ENCODE data around the gene SACS. TPM values are rescaled to one million over a fixed set of nuclear protein-coding genes. Genes with fewer than 3 reads are reported as not detected.

The SACS gene
- total RNA-seq, 1 experiment from 2014 or later, result 11.6 TPM

DNA sequence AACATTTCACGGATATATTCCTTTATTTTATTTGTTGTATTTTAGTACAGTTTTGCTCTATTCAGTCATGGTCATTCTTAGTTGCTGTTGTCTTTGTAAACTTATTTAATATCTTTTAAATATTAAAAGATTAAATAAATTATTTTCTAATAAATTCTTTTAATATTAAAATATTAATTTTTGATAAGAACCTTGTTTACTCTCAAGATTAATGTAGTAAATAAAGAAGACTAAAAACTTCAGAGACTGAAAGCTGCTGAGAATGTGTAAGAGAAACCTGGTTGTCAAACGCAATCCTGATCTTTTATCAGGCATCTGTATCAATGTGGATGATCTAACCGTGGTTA, 34.4 kb upstream of the SACS start:
- H3K4me3 Mint-ChIP-seq (ENCODE audit: low read depth, unreplicated experiment), result no peak overlapping the region
- BruUV-seq (replicated peaks), result no TSS peak

DNA sequence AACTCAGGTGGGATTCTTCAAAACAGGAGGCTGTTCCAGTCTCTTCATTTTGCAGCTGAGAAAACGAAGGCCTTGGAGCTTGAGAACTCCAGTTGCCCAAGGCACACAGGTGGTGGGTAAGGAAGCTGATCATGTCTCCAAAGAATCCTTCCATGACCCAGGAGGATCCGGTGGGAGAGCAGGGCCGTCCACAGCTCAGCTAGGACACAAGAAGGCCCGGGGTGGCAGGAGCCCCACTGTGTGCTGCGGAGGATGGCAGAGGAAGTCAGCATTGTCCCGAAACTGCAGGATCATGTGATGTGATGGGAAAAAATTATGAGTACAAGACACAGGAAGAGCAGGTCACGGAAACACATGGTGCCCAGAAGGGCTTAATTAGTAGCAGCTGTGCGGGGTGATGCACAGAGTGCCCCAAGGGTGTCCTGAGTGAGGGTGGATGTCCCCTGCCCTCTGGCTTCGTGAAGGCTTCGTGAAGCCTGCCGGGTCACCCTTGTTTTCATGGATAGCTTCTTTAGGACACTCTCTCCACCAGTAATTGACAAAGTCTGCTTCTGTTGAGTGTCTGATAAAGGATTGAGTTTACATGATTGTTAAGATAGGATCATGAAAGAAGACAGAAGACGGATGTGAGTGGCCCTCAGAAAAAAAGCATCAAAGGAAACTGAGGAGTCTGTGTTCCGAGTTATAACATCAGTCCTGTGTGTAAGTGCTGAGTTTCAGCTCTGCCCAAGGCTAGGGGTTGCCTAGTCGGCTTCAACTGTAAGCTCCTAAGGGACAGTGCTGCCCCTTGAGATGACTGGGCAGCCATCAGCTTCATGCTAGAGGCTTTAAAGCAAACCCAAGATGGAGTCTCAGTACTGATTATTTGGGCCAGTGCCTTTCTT, 33.8 kb upstream of the SACS start:
- no peak for DNase-seq
- CTCF ChIA-PET, result interaction anchor here (1.3 to 1.6 kb wide), 2 partner anchors 100 to 252 kb away, joined by 3 to 6 read pairs; no protein-coding TSS in a partner anchor
- intact Hi-C loops (cut with micrococcal nuclease; ENCODE audit: unreplicated experiment), result loop anchor here (1.0 to 10.0 kb wide), 4 partner anchors 102 to 420 kb away; partner anchors contain the start of gene MIPEP
- TF ChIP-seq, protein P1, sequence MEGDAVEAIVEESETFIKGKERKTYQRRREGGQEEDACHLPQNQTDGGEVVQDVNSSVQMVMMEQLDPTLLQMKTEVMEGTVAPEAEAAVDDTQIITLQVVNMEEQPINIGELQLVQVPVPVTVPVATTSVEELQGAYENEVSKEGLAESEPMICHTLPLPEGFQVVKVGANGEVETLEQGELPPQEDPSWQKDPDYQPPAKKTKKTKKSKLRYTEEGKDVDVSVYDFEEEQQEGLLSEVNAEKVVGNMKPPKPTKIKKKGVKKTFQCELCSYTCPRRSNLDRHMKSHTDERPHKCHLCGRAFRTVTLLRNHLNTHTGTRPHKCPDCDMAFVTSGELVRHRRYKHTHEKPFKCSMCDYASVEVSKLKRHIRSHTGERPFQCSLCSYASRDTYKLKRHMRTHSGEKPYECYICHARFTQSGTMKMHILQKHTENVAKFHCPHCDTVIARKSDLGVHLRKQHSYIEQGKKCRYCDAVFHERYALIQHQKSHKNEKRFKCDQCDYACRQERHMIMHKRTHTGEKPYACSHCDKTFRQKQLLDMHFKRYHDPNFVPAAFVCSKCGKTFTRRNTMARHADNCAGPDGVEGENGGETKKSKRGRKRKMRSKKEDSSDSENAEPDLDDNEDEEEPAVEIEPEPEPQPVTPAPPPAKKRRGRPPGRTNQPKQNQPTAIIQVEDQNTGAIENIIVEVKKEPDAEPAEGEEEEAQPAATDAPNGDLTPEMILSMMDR (IDR thresholded peaks at IDR 0.05; ENCODE audit: unreplicated experiment), result no peak
- Mint-ChIP-seq H3K4me3 (ENCODE audit: low read depth, unreplicated experiment) (peak overlapping the region; percentile 65), H3K36me3 (ENCODE audit: insufficient read depth, unreplicated experiment) (peaks cover 12% of the 10 kb centered on the region), H3K4me1 (ENCODE audit: low read depth, unreplicated experiment) (peaks cover 30% of the 10 kb centered on the region), H3K9me3 (ENCODE audit: low read depth, unreplicated experiment) (no peaks in the 10 kb centered on the region), H3K27me3 (ENCODE audit: unreplicated experiment) (no peaks in the 10 kb centered on the region), H3K27ac (ENCODE audit: unreplicated experiment) (peak overlapping the region; percentile 6)
- BruUV-seq (replicated peaks), result no TSS peak

More for the DNA sequence above, 34.4 kb upstream of the SACS start:
- TF ChIP-seq, protein P1 (IDR thresholded peaks at IDR 0.05; ENCODE audit: unreplicated experiment), result no peak
- Mint-ChIP-seq H3K9me3 (ENCODE audit: low read depth, unreplicated experiment) (no peaks in the 10 kb centered on the region), H3K27ac (ENCODE audit: unreplicated experiment) (no peak overlapping the region), H3K36me3 (ENCODE audit: insufficient read depth, unreplicated experiment) (peaks cover 12% of the 10 kb centered on the region), H3K27me3 (ENCODE audit: unreplicated experiment) (no peaks in the 10 kb centered on the region), H3K4me1 (ENCODE audit: low read depth, unreplicated experiment) (peaks cover 30% of the 10 kb centered on the region)
- CTCF ChIA-PET, result interaction anchor here (1.3 kb wide), 1 partner anchor 100 kb away, joined by 6 read pairs; no protein-coding TSS in a partner anchor
- no peak for DNase-seq
- intact Hi-C loops (cut with micrococcal nuclease; ENCODE audit: unreplicated experiment), result loop anchor here (1.0 to 10.0 kb wide), 4 partner anchors 101 to 419 kb away; partner anchors contain the start of gene MIPEP

DNA sequence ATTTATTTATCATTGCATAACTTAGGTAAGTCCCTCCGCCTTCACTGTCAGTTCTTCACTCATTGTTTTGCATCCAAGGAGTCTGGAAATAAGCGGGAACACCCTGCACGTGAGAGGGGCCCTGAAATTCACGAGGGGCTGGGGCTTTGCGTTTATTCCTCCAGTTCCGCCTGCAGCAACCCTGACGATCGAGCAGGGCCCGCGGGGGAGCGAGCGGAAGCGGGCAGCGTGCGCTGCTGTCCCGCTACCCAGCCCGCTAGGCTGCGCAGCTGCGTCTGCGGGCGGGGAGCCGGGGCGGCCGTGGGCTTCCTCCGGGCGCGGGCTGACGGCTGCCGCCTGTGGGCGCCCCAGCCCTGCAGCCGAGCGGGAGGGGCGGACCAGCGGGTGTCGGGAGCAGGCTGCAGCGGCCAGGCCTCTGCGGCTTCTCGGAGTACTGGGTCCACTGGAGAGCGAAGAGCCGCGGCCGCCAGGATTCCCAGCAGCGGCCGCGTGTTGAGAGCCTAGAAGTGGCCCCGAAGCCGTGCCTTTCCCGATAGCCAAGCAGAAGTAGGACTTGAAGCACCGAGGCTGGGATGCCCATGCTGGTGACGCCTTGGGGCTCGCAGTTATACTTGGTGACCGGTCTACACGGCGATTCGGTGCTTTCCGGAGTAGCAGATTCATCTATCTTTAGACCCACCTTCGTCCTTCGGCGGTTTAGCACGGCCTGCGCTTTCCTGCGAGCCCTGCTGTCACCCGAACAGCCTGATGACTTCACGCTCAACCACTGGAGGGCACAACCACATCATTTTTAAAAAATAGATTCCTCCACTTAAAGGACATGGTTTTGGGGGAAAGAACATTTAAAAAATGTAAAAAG, 32.9 kb upstream of the SACS start:
- Mint-ChIP-seq H3K9me3 (ENCODE audit: low read depth, unreplicated experiment) (no peaks in the 10 kb centered on the region), H3K36me3 (ENCODE audit: insufficient read depth, unreplicated experiment) (peaks cover 12% of the 10 kb centered on the region), H3K27ac (ENCODE audit: unreplicated experiment) (peak overlapping the region; percentile 6), H3K27me3 (ENCODE audit: unreplicated experiment) (no peaks in the 10 kb centered on the region), H3K4me3 (ENCODE audit: low read depth, unreplicated experiment) (peak overlapping the region; percentile 65), H3K4me1 (ENCODE audit: low read depth, unreplicated experiment) (peaks cover 26% of the 10 kb centered on the region)
- DNase-seq, result peak; percentile 62
- CTCF ChIA-PET, result interaction anchor here (0.7 to 1.6 kb wide), 4 partner anchors 101 to 423 kb away, joined by 3 to 6 read pairs (median 4); partner anchors contain the start of gene MIPEP
- no TSS peak for BruUV-seq (replicated peaks)
- intact Hi-C loops (cut with micrococcal nuclease; ENCODE audit: unreplicated experiment), result loop anchor here (1.0 to 10.0 kb wide), 5 partner anchors 102 to 421 kb away; partner anchors contain the start of gene MIPEP
- TF ChIP-seq, protein P1 (IDR thresholded peaks at IDR 0.05; ENCODE audit: unreplicated experiment), result no peak

DNA sequence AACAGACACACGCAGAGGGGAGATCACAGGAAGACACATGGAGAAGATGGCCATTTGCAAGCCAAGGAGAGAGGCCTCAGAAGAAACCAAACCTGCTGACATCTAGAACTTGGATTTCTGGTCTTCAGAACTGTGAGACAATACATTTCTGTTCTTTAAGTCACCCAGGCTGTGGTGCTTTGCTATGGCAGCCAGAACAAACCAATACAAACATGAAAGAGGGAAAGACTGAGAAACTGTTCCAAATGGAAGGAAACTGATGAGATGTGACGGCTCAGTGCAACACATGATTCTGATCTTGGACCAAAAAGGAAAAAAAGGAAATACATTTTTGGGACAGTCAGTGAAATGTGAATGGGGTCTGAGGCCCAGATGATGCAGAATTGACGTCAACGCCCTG, 30.2 kb upstream of the SACS start:
- no peak for DNase-seq
- TF ChIP-seq, protein P1 (IDR thresholded peaks at IDR 0.05; ENCODE audit: unreplicated experiment), result no peak
- Mint-ChIP-seq H3K27me3 (ENCODE audit: unreplicated experiment) (no peaks in the 10 kb centered on the region), H3K4me1 (ENCODE audit: low read depth, unreplicated experiment) (peaks cover 8% of the 10 kb centered on the region), H3K4me3 (ENCODE audit: low read depth, unreplicated experiment) (no peak overlapping the region), H3K9me3 (ENCODE audit: low read depth, unreplicated experiment) (no peaks in the 10 kb centered on the region), H3K36me3 (ENCODE audit: insufficient read depth, unreplicated experiment) (peaks cover 8% of the 10 kb centered on the region), H3K27ac (ENCODE audit: unreplicated experiment) (no peak overlapping the region)
- BruUV-seq (replicated peaks), result no TSS peak
- CTCF ChIA-PET, result no interaction called here
- intact Hi-C loops (cut with micrococcal nuclease; ENCODE audit: unreplicated experiment), result loop anchor here (10.0 kb wide), 1 partner anchor 241 kb away; no protein-coding TSS in a partner anchor
